Activated naive CD8-positive, alpha-beta T cell (primary cell): ENCODE data around the gene SSBP4.
"Not testable (repeated sequence)": the region's sequence is repeated elsewhere in the genome, so short reads cannot be mapped to it uniquely, and the experiment has no call there.

Experiments
- H3K27ac Mint-ChIP-seq: one replicate; pipeline ENCODE4 v1.8.0; 2021; ENCODE audit warnings: mixed read lengths
- H3K27me3 Mint-ChIP-seq: one replicate; pipeline ENCODE4 v1.8.0; 2021; ENCODE audit warnings: mixed read lengths
- H3K36me3 Mint-ChIP-seq: one replicate; pipeline ENCODE4 v1.8.0; 2021; ENCODE audit warnings: mixed read lengths
- H3K4me1 Mint-ChIP-seq: one replicate; pipeline ENCODE4 v1.8.0; 2021; ENCODE audit warnings: low read depth, mixed read lengths
- H3K4me3 Mint-ChIP-seq: one replicate; pipeline ENCODE4 v1.8.0; 2021; ENCODE audit warnings: mild to moderate bottlenecking, mixed read lengths
- H3K9me3 Mint-ChIP-seq: one replicate; pipeline ENCODE4 v1.8.0; 2021; ENCODE audit warnings: low read depth, mixed read lengths

The SSBP4 gene

GRCh38 chr19:18388960-18389725 is 30.1 kb upstream of the SSBP4 start:
- H3K27ac Mint-ChIP-seq, result no peak overlapping the region
- no peaks in the 10 kb centered on the region for H3K9me3 Mint-ChIP-seq
- H3K27me3 Mint-ChIP-seq, result peaks cover 26% of the 10 kb centered on the region

GRCh38 chr19:18389726-18390064 is 29.5 kb upstream of the SSBP4 start:
- H3K36me3 Mint-ChIP-seq, result no peaks in the 10 kb centered on the region
- H3K4me3 Mint-ChIP-seq, result peak overlapping the region; percentile 40
- peaks cover 4% of the 10 kb centered on the region for H3K4me1 Mint-ChIP-seq
- H3K9me3 Mint-ChIP-seq, result no peaks in the 10 kb centered on the region
- no peak overlapping the region for H3K27ac Mint-ChIP-seq
- peaks cover 23% of the 10 kb centered on the region for H3K27me3 Mint-ChIP-seq

More at GRCh38 chr19:18388960-18389725, 30.1 kb upstream of the SSBP4 start:
- Mint-ChIP-seq H3K4me1 (peaks cover 4% of the 10 kb centered on the region), H3K4me3 (peak overlapping the region; percentile 40), H3K36me3 (no peaks in the 10 kb centered on the region)

GRCh38 chr19:18390065-18390907 is 28.9 kb upstream of the SSBP4 start:
- no peak overlapping the region for H3K27ac Mint-ChIP-seq
- H3K36me3 Mint-ChIP-seq, result no peaks in the 10 kb centered on the region
- H3K4me1 Mint-ChIP-seq, result peaks cover 4% of the 10 kb centered on the region
- H3K27me3 Mint-ChIP-seq, result peaks cover 23% of the 10 kb centered on the region
- H3K9me3 Mint-ChIP-seq, result no peaks in the 10 kb centered on the region
- H3K4me3 Mint-ChIP-seq, result no peak overlapping the region

- H3K4me3 Mint-ChIP-seq, result no peak overlapping the region
- H3K27me3 Mint-ChIP-seq, result peaks cover 19% of the 10 kb centered on the region
- no peak overlapping the region for H3K27ac Mint-ChIP-seq
- H3K4me1 Mint-ChIP-seq, result peaks cover 4% of the 10 kb centered on the region
- H3K36me3 Mint-ChIP-seq, result no peaks in the 10 kb centered on the region
- no peaks in the 10 kb centered on the region for H3K9me3 Mint-ChIP-seq
Measured at GRCh38 chr19:18391509-18392075, 27.6 kb upstream of the SSBP4 start.

- H3K9me3 Mint-ChIP-seq, result no peaks in the 10 kb centered on the region
- peaks cover 4% of the 10 kb centered on the region for H3K4me1 Mint-ChIP-seq
- no peak overlapping the region for H3K27ac Mint-ChIP-seq
- no peaks in the 10 kb centered on the region for H3K36me3 Mint-ChIP-seq
- no peak overlapping the region for H3K4me3 Mint-ChIP-seq
- H3K27me3 Mint-ChIP-seq, result peaks cover 14% of the 10 kb centered on the region
Measured at GRCh38 chr19:18392417-18392816, 26.8 kb upstream of the SSBP4 start.

- Mint-ChIP-seq H3K27ac (no peak overlapping the region), H3K4me3 (no peak overlapping the region), H3K27me3 (peaks cover 12% of the 10 kb centered on the region), H3K9me3 (no peaks in the 10 kb centered on the region), H3K36me3 (no peaks in the 10 kb centered on the region), H3K4me1 (peaks cover 5% of the 10 kb centered on the region)
Measured at GRCh38 chr19:18392926-18393325, 26.3 kb upstream of the SSBP4 start.

GRCh38 chr19:18393836-18394235 is 25.4 kb upstream of the SSBP4 start:
- no peaks in the 10 kb centered on the region for H3K9me3 Mint-ChIP-seq
- peaks cover 12% of the 10 kb centered on the region for H3K27me3 Mint-ChIP-seq
- H3K36me3 Mint-ChIP-seq, result no peaks in the 10 kb centered on the region
- no peak overlapping the region for H3K27ac Mint-ChIP-seq
- H3K4me1 Mint-ChIP-seq, result peaks cover 4% of the 10 kb centered on the region
- no peak overlapping the region for H3K4me3 Mint-ChIP-seq

GRCh38 chr19:18396471-18397241 is 22.5 kb upstream of the SSBP4 start:
- Mint-ChIP-seq H3K36me3 (no peaks in the 10 kb centered on the region), H3K9me3 (no peaks in the 10 kb centered on the region), H3K4me3 (no peak overlapping the region), H3K27me3 (peaks cover 3% of the 10 kb centered on the region), H3K27ac (no peak overlapping the region), H3K4me1 (peaks cover 4% of the 10 kb centered on the region)

GRCh38 chr19:18397242-18398202 is 21.7 kb upstream of the SSBP4 start, which contains the start of gene LRRC25:
TSS of gene LRRC25 (minus strand) at chr19:18397622. CDS start at chr19:18396963, 659 bp downstream.
- H3K4me3 Mint-ChIP-seq, result peak within 1 kb of the TSS; percentile 17
- peaks cover 3% of the 10 kb centered on the region for H3K27me3 Mint-ChIP-seq
- no peaks in the 10 kb centered on the region for H3K36me3 Mint-ChIP-seq
- H3K9me3 Mint-ChIP-seq, result no peaks in the 10 kb centered on the region
- no peak within 1 kb of the TSS for H3K27ac Mint-ChIP-seq
- peaks cover 4% of the 10 kb centered on the region for H3K4me1 Mint-ChIP-seq

- H3K4me3 Mint-ChIP-seq, result no peak overlapping the region
- no peaks in the 10 kb centered on the region for H3K9me3 Mint-ChIP-seq
- peaks cover under 1% of the 10 kb centered on the region for H3K27me3 Mint-ChIP-seq
- peaks cover 4% of the 10 kb centered on the region for H3K4me1 Mint-ChIP-seq
- no peak overlapping the region for H3K27ac Mint-ChIP-seq
- H3K36me3 Mint-ChIP-seq, result no peaks in the 10 kb centered on the region
Measured at GRCh38 chr19:18399008-18399407, 20.2 kb upstream of the SSBP4 start.

GRCh38 chr19:18401580-18402112 is 17.6 kb upstream of the SSBP4 start:
- no peak overlapping the region for H3K27ac Mint-ChIP-seq
- no peak overlapping the region for H3K4me3 Mint-ChIP-seq
- H3K4me1 Mint-ChIP-seq, result peaks cover 4% of the 10 kb centered on the region
- H3K27me3 Mint-ChIP-seq, result no peaks in the 10 kb centered on the region
- no peaks in the 10 kb centered on the region for H3K9me3 Mint-ChIP-seq
- no peaks in the 10 kb centered on the region for H3K36me3 Mint-ChIP-seq

GRCh38 chr19:18402455-18403248 is 16.5 kb upstream of the SSBP4 start:
- H3K4me1 Mint-ChIP-seq, H3K36me3 Mint-ChIP-seq, H3K4me3 Mint-ChIP-seq, H3K27me3 Mint-ChIP-seq, H3K9me3 Mint-ChIP-seq, H3K27ac Mint-ChIP-seq: not testable (repeated sequence)

- not testable (repeated sequence) for H3K36me3 Mint-ChIP-seq, H3K27ac Mint-ChIP-seq, H3K4me1 Mint-ChIP-seq, H3K27me3 Mint-ChIP-seq, H3K9me3 Mint-ChIP-seq, H3K4me3 Mint-ChIP-seq
Measured at GRCh38 chr19:18405754-18406153, 13.4 kb upstream of the SSBP4 start.
